ENCODE measurements around the gene MYH9. TPM values are rescaled to one million over a fixed set of nuclear protein-coding genes. Genes with fewer than 3 reads are reported as not detected.

MYH9 gene
- total RNA-seq, 1 experiment from 2014 or later, result 653 TPM

GRCh38 chr22:36379593-36380361 lies 8.0 kb downstream of the MYH9 start:
- POLR2A ChIA-PET, result interaction anchor here (0.7 to 7.7 kb wide), 7 partner anchors 8 to 91 kb away, joined by 3 to 85 read pairs (median 3); partner anchors contain the start of gene MYH9
- no peaks in the 10 kb centered on the region for H3K27me3 Mint-ChIP-seq (ENCODE audit: insufficient read depth, unreplicated experiment)
- H3K36me3 Mint-ChIP-seq (ENCODE audit: insufficient read depth, unreplicated experiment), result peaks cover 64% of the 10 kb centered on the region
- no TSS peak for BruUV-seq (replicated peaks)
- H3K9me3 Mint-ChIP-seq (ENCODE audit: unreplicated experiment), result no peaks in the 10 kb centered on the region
- DNase-seq (ENCODE audit: unreplicated experiment), result peak; percentile 42
- H3K27ac Mint-ChIP-seq (ENCODE audit: low read depth, unreplicated experiment), result no peak overlapping the region
- no peak for TF ChIP-seq CTCF (IDR thresholded peaks at IDR 0.05; ENCODE audit: unreplicated experiment)
- CTCF ChIA-PET, result interaction anchor here (0.5 to 1.8 kb wide), 3 partner anchors 53 to 234 kb away, joined by 3 to 8 read pairs (median 3); no protein-coding TSS in a partner anchor
- intact Hi-C loops (cut with micrococcal nuclease), result no loop called here
- H3K4me3 Mint-ChIP-seq (ENCODE audit: unreplicated experiment), result no peak overlapping the region
- H3K4me1 Mint-ChIP-seq (ENCODE audit: insufficient read depth, unreplicated experiment), result peaks cover 10% of the 10 kb centered on the region

GRCh38 chr22:36378869-36379217 lies 8.9 kb downstream of the MYH9 start:
- no peak for TF ChIP-seq CTCF (IDR thresholded peaks at IDR 0.05; ENCODE audit: unreplicated experiment)
- H3K4me1 Mint-ChIP-seq (ENCODE audit: insufficient read depth, unreplicated experiment), result peaks cover 12% of the 10 kb centered on the region
- peaks cover 57% of the 10 kb centered on the region for H3K36me3 Mint-ChIP-seq (ENCODE audit: insufficient read depth, unreplicated experiment)
- no peak overlapping the region for H3K27ac Mint-ChIP-seq (ENCODE audit: low read depth, unreplicated experiment)
- intact Hi-C loops (cut with micrococcal nuclease), result no loop called here
- no peak for DNase-seq (ENCODE audit: unreplicated experiment)
- CTCF ChIA-PET, result interaction anchor here (0.5 to 1.4 kb wide), 3 partner anchors 47 to 130 kb away, joined by 3 to 4 read pairs (median 3); no protein-coding TSS in a partner anchor
- no peaks in the 10 kb centered on the region for H3K27me3 Mint-ChIP-seq (ENCODE audit: insufficient read depth, unreplicated experiment)
- POLR2A ChIA-PET, result interaction anchor here (0.7 to 7.7 kb wide), 5 partner anchors 9 to 92 kb away, joined by 3 to 85 read pairs (median 3); partner anchors contain the start of gene MYH9
- BruUV-seq (replicated peaks), result no TSS peak
- no peak overlapping the region for H3K4me3 Mint-ChIP-seq (ENCODE audit: unreplicated experiment)
- H3K9me3 Mint-ChIP-seq (ENCODE audit: unreplicated experiment), result no peaks in the 10 kb centered on the region

GRCh38 chr22:36378080-36378868 lies 9.5 kb downstream of the MYH9 start:
- POLR2A ChIA-PET, result interaction anchor here (0.7 to 7.7 kb wide), 6 partner anchors 9 to 93 kb away, joined by 3 to 85 read pairs (median 4); partner anchors contain the start of gene MYH9
- H3K36me3 Mint-ChIP-seq (ENCODE audit: insufficient read depth, unreplicated experiment), result peaks cover 54% of the 10 kb centered on the region
- H3K4me3 Mint-ChIP-seq (ENCODE audit: unreplicated experiment), result no peak overlapping the region
- no peaks in the 10 kb centered on the region for H3K9me3 Mint-ChIP-seq (ENCODE audit: unreplicated experiment)
- intact Hi-C loops (cut with micrococcal nuclease), result no loop called here
- DNase-seq (ENCODE audit: unreplicated experiment), result no peak
- no TSS peak for BruUV-seq (replicated peaks)
- H3K4me1 Mint-ChIP-seq (ENCODE audit: insufficient read depth, unreplicated experiment), result peaks cover 16% of the 10 kb centered on the region
- H3K27me3 Mint-ChIP-seq (ENCODE audit: insufficient read depth, unreplicated experiment), result no peaks in the 10 kb centered on the region
- no peak overlapping the region for H3K27ac Mint-ChIP-seq (ENCODE audit: low read depth, unreplicated experiment)
- TF ChIP-seq CTCF (IDR thresholded peaks at IDR 0.05; ENCODE audit: unreplicated experiment), result no peak
- CTCF ChIA-PET, result interaction anchor here (0.5 to 1.4 kb wide), 5 partner anchors 25 to 131 kb away, joined by 3 to 4 read pairs (median 3); no protein-coding TSS in a partner anchor

All from MCF 10A (cell line).